ENCODE results near the gene SEZ6. TPM values are rescaled to one million over a fixed set of nuclear protein-coding genes. Genes with fewer than 3 reads are reported as not detected.

SEZ6 gene
- total RNA-seq, 6 donors from 2014 or later = 0.20 to 0.47 (median 0.30) TPM; not detected in 3

- TF ChIP-seq EP300 (IDR thresholded peaks at IDR 0.05) (no peak), POLR2AphosphoS5 (IDR thresholded peaks at IDR 0.05) (no peak), POLR2A (IDR thresholded peaks at IDR 0.05) (no peak)
- TF ChIP-seq, protein P1, sequence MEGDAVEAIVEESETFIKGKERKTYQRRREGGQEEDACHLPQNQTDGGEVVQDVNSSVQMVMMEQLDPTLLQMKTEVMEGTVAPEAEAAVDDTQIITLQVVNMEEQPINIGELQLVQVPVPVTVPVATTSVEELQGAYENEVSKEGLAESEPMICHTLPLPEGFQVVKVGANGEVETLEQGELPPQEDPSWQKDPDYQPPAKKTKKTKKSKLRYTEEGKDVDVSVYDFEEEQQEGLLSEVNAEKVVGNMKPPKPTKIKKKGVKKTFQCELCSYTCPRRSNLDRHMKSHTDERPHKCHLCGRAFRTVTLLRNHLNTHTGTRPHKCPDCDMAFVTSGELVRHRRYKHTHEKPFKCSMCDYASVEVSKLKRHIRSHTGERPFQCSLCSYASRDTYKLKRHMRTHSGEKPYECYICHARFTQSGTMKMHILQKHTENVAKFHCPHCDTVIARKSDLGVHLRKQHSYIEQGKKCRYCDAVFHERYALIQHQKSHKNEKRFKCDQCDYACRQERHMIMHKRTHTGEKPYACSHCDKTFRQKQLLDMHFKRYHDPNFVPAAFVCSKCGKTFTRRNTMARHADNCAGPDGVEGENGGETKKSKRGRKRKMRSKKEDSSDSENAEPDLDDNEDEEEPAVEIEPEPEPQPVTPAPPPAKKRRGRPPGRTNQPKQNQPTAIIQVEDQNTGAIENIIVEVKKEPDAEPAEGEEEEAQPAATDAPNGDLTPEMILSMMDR (IDR thresholded peaks at IDR 0.05) = no peak
- ATAC-seq (ENCODE audit: low FRiP score in 2 of 2) (no peak), DNase-seq (no peak)
- Histone ChIP-seq H3K36me3 (no peaks in the 10 kb centered on the region), H3K27me3 (no peaks in the 10 kb centered on the region), H3K9me3 (no peaks in the 10 kb centered on the region), H3K4me3 (no peak overlapping the region), H3K27ac (no peak overlapping the region), H3K4me1 (no peaks in the 10 kb centered on the region)
- WGBS, 2 donors = 87 to 92% methylated on average over 1 of the region's 1 CpG
These were observed 6.7 kb upstream of the SEZ6 start for GRCh38 chr17:29012535-29012934.

DNA sequence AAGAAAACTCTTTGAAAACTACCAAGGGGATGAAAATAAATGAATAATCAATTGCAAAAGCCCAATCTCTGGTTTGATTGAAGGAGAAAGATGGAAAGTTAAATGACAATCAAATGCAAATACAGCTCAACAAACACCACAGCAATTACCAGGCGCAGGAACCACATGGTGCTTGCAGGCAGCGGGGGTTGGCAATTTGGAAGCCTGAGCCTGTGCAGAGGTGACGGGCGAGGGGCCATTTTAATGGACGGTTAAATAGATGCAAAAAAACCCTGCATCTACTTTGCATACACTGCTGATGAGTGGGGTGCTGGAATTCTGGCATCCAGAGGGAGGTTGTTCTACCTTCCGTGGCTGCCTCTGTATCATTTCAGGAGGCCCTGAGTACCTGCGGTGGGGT lies 4.8 kb upstream of the SEZ6 start:
- Histone ChIP-seq H3K4me1 (peaks cover 0 to 6% (median 5%) of the 10 kb centered on the region in 4 donors), H3K9me3 (no peaks in the 10 kb centered on the region), H3K36me3 (no peaks in the 10 kb centered on the region), H3K27me3 (peaks cover 0 to 12% (median 1%) of the 10 kb centered on the region in 4 donors), H3K4me3 (no peak overlapping the region), H3K27ac (no peak overlapping the region)
- 75 to 80% methylated on average over 6 to 7 of the region's 7 CpGs for WGBS, 2 donors
- DNase-seq (no peak), ATAC-seq (ENCODE audit: low FRiP score in 2 of 2) (no peak)
- TF ChIP-seq, protein P1 (IDR thresholded peaks at IDR 0.05) = no peak
- TF ChIP-seq POLR2A (IDR thresholded peaks at IDR 0.05) (no peak), EP300 (IDR thresholded peaks at IDR 0.05) (no peak), POLR2AphosphoS5 (IDR thresholded peaks at IDR 0.05) (no peak)

DNA sequence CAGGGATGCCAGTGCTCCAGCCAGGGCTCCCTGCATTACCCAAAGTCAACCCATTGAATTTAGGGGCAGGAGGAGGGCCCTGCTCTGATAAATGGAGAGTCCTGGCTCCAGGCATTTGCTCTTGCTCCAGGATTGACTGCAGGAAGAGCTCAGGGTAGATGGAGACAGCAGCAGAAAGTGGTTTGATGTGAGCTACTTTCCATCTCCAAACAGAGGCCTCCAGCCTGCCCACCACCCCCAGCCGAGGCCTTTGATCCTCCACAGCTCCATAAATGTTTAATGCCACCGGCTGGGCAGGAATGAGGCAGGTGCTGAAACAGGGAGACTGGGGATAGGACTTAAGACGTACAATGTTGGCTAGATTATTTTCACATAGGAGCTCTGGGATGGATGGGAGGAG lies 4.3 kb upstream of the SEZ6 start:
- ATAC-seq (ENCODE audit: low FRiP score in 2 of 2) = no peak
- H3K27ac ChIP-seq = no peak overlapping the region
- 30 to 47% methylated on average over 3 of the region's 3 CpGs for WGBS, 2 donors
- no peaks in the 10 kb centered on the region for H3K36me3 ChIP-seq
- H3K4me1 ChIP-seq = peaks cover 0 to 11% (median 7%) of the 10 kb centered on the region in 4 donors
- H3K27me3 ChIP-seq = peaks cover 0 to 16% (median 4%) of the 10 kb centered on the region in 4 donors
- no peak for DNase-seq
- no peak for TF ChIP-seq POLR2AphosphoS5 (IDR thresholded peaks at IDR 0.05)
- no peak for TF ChIP-seq EP300 (IDR thresholded peaks at IDR 0.05)
- TF ChIP-seq, protein P1 (IDR thresholded peaks at IDR 0.05) = no peak
- TF ChIP-seq POLR2A (IDR thresholded peaks at IDR 0.05) = no peak
- H3K4me3 ChIP-seq = no peak overlapping the region
- no peaks in the 10 kb centered on the region for H3K9me3 ChIP-seq

DNA sequence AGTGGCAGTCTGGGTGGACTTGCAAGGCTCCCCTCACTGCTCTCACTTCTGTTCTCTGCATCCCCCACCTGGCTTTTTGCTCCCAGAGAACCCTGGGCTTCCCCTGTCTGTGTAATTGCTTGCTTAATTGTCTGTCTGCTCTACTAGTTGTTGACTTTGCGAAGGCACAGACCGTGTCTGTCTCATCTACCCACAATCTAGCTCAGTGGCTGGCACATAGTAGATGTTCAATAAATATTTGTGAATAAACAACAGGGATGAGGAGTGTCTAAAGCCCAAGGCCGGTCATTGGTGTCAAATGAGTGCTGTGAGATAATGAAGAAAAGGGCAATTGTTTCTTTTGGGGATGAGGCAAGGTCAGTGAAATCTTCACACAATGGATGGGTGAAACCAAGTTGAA lies 2.8 kb upstream of the SEZ6 start:
- 54 to 69% methylated on average over 3 of the region's 3 CpGs for WGBS, 2 donors
- no peaks in the 10 kb centered on the region for H3K36me3 ChIP-seq
- H3K27ac ChIP-seq = no peak overlapping the region
- H3K27me3 ChIP-seq = peaks cover 0 to 29% (median 13%) of the 10 kb centered on the region in 4 donors
- H3K4me1 ChIP-seq = peaks cover 0 to 11% (median 7%) of the 10 kb centered on the region in 4 donors
- H3K4me3 ChIP-seq = no peak overlapping the region
- DNase-seq (no peak), ATAC-seq (ENCODE audit: low FRiP score in 2 of 2) (no peak)
- TF ChIP-seq POLR2AphosphoS5 (IDR thresholded peaks at IDR 0.05) (no peak), EP300 (IDR thresholded peaks at IDR 0.05) (no peak), POLR2A (IDR thresholded peaks at IDR 0.05) (no peak)
- TF ChIP-seq, protein P1 (IDR thresholded peaks at IDR 0.05) = no peak
- no peaks in the 10 kb centered on the region for H3K9me3 ChIP-seq

GRCh38 chr17:29007860-29008455 lies 2.1 kb upstream of the SEZ6 start:
- WGBS, 2 donors = 37 to 47% methylated on average over 2 of the region's 2 CpGs
- DNase-seq (no peak), ATAC-seq (ENCODE audit: low FRiP score in 2 of 2) (no peak)
- Histone ChIP-seq H3K27ac (no peak overlapping the region), H3K4me3 (no peak overlapping the region), H3K4me1 (peaks cover 0 to 11% (median 7%) of the 10 kb centered on the region in 4 donors), H3K27me3 (peaks cover 0 to 32% (median 13%) of the 10 kb centered on the region in 4 donors), H3K9me3 (no peaks in the 10 kb centered on the region), H3K36me3 (no peaks in the 10 kb centered on the region)
- TF ChIP-seq POLR2AphosphoS5 (IDR thresholded peaks at IDR 0.05) (no peak), EP300 (IDR thresholded peaks at IDR 0.05) (no peak), POLR2A (IDR thresholded peaks at IDR 0.05) (no peak)
- TF ChIP-seq, protein P1 (IDR thresholded peaks at IDR 0.05) = no peak
